ENCODE data around the gene MRPL41.
"Not testable (repeated sequence)": the region's sequence is repeated elsewhere in the genome, so short reads cannot be mapped to it uniquely, and the experiment has no call there.

The MRPL41 gene

DNA sequence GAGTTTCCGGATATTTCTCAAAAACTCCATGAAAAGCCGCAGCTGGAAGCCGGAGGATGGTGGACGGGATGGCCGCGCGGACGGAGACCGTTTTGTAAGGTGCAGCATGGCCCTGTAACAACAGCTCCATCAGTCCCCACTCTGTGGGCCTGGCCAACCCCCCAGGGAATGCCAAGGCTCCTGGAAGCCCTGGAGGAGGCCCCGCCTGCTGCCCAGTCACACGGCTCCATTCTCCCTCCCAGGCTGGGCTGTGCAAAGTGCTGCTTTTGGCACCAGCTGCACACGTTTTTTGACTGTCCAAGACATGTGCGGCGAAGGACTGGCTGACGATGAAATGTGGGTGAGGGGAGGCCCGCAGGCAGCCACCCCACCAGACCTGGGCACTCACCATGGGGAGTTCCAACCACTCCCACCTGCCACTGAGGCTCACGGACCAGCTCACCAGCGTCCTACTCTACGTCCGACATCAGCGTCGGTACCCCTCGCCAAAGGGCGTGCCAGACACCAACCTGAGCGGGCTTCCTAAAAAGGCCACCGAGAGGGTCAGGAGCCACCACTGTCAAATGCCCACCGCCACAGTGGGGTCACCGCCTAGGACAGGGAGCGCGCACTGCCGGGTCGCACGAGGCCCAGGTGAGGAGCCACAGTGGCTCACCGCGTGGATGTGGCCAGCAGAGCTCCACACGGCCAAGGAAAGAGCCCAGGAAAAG lies 28.8 kb upstream of the MRPL41 start:
- DNase-seq: no peak

DNA sequence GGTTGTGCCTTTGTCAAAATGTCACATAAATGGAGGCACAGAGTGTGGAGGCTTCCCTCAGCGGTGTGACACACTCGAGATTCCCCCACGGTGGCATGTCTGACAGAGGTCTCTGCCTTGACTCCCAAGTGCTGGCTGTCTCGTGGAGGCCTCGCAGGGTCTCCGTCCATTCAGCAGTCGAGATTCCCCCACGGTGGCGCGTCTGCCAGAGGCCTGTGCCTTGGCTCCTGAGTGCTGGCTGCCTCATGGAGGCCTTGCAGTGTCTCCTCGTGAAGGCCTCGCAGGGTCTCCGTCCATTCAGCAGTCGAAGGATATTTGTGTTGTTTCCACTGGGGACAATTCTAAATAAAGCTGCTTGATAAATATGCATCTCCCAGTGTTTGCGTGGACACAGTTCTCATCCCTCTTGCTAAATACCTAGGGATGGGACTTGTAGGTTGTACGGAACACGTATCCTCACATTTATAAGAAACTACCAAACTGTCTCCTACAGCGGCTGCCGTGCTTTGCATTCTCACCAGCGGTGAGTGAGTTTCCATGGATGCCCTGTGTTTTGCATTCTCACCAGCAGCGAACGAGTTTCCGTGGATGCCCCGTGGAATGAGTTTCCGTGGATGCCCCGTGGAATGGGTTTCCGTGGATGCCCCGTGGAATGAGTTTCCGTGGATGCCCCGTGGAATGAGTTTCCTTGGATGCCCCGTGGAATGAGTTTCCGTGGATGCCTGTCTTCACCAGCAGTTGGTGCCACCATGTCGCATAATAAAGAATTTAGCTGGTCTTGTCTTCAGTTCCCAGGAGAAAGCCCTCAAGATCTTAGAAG lies 27.3 kb upstream of the MRPL41 start:
- no peak for DNase-seq

DNA sequence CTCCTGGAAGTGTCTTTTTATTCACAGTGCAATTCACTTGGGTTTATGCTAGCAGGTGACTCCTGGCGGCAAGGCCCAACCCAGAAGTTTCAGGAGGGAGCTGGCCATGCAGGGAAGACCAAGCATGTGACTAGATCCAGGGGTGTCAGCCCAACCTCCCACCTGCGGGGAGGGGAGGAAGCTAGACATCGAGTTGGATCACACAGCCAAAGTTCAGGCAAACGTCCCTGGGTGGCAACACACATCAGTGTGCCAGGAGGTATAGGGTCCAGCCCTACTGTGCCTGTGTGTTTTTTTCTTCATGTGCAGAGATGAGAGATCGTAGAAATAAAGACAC lies 26.7 kb upstream of the MRPL41 start:
- no peak for DNase-seq

DNA sequence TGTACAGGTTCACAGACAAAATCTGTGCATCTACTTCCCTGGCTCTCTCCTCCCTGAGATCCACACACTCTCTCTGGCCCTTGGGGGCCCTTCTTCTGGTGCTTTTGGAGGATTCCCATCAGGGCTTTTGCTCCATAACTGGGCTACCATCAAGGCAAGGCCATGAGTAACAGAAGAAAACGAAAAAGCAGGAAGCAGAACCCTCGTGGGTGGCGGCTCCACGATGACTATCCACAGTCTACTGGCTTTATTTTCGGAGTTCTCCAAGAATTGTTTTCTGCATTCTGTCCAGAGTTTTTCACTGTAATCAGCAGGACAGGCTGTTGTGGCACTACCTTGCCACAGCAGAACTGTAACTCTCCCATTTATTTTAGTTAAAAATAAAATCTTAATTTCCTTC lies 21.3 kb upstream of the MRPL41 start:
- no peak for DNase-seq

DNA sequence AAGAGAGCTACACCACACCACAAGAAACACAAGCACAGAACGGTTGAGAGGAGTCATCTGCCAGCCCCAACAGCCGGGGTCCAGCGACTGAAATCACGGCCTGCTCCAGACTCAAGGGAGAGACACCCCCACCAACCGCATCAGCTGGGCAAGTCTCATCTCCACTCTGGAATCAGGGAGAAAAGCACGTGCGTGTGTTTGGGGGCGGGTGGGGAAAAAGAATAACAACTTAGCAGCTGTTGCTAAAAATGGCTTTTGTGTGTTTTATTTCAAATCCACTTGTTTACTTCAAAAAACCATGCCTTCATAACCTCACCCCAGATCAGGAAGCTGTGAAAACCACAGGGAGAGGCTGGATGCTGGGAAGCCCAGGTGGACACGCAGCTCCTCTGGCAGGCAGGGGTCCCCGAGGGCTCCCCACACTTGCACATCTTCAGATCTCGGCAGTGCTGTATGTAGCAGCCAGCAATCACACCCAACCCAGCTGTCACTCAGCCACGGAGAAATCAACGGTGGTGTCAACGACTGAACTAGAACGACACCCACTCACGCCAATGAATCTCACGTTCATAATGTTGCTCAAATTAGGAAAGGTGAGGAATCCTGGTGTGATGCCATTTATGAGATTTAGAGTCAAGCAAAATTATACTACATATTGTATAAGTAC lies 20.4 kb upstream of the MRPL41 start:
- no peak for DNase-seq

DNA sequence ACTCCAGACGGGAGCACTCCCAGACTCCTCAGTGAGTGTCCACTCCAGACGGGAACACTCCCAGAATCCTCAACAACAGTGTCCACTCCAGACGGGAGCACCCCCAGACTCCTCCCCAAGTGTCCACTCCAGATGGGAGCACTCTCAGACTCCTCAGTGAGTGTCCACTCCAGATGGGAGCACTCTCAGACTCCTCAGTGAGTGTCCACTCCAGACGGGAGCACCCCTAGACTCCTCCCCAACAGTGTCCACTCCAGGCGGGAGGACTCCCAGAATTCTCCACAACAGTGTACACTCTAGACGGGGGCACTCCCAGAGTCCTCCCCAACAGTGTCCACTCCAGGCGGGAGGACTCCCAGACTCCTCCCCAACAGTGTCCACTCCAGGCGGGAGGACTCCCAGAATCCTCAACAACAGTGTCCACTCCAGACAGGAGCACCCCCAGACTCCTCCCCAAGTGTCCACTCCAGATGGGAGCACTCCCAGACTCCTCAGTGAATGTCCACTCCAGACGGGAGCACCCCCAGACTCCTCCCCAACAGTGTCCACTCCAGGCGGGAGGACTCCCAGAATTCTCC lies 18.7 kb upstream of the MRPL41 start:
- DNase-seq: not testable (repeated sequence)

DNA sequence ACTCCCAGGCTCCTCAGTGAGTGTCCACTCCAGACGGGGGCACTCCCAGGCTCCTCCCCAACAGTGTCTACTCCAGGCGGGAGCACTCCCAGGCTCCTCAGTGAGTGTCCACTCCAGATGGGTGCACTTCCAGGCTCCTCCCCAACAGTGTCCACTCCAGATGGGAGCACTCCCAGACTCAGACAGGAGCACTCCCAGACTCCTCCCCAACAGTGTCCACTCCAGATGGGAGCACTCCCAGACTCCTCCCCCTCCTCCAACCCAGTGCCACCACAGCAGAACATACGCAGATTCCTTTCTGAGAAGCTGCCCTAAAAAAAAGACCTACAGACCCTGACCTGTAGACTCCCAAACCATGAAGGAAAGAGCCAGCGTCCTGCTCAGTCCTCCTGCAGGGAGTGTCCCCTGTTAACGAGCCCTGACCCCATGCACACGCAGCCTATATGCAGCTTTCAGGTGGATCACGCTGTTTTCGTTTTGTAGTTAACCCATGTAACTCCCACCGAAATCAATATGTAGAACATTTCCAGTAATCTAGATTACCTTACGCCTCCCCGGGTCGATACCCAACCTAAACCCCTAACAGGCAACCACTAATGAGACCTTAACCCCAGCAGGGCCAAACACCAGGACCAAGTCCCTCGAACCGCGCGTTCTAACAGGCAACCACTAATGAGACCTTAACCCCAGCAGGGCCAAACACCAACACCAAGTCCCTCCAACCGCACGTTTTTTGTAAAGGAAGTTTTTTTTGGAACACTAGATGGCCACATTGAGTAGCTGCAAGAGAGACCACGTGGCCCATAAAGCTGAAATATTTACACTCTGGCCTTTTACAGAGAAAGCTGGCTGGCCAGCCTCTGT lies 17.2 kb upstream of the MRPL41 start:
- DNase-seq: no peak

DNA sequence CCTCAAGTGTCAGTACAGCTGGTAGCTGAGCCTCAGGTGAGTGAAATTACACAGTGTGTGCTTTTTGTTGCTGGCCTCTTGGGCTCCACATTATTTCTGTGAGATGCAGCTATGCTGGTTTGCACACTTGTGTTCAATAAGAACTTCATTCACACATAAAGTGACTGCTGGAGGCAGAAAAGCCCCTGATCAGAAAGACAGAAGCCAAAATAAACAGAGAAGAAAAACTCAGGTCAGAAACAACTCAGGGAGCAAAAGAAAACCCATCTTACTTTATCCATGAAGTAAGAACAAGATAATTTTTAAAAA lies 16.6 kb upstream of the MRPL41 start:
- DNase-seq: no peak

DNA sequence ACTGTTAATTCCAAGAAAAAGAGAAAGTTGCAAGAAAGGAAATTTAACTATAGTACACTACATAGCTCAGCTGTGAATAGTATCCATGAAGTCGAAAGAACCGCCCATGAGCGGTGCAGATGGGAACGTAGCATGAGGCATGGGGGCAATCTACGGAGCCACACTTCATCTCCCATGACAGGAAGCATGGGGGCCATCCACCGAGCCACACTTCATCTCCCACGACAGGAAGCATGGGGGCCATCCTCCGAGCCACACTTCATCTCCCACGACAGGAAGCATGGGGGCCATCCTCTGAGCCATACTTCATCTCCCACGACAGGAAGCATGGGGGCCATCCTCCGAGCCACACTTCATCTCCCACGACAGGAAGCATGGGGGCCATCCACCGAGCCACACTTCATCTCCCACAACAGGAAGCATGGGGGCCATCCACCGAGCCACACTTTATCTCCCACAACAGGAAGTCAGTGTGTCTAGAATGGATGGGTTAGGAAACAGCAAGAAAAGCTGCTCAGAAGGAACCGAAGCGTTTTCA lies 15.0 kb upstream of the MRPL41 start:
- DNase-seq: not testable (repeated sequence)

DNA sequence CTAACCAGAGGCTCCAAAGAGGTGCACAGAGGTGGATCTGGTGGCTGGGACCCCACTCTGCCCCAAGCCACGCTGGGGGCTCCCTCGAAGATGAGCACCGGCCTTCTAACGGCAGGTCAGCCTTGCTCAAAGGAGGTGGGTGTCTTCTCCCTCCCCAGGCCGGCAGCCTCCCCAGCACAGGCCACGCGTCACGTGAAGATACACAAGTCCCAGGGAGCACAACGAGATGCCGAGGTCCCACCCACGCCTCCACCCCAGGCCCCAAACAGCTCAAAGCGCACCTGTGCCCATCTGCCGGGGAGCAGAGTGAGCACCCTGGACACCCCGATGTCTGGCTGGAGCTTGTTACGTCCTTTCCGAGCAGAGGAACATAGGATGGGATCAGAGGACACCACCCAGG lies 13.6 kb upstream of the MRPL41 start:
- no peak for DNase-seq

DNA sequence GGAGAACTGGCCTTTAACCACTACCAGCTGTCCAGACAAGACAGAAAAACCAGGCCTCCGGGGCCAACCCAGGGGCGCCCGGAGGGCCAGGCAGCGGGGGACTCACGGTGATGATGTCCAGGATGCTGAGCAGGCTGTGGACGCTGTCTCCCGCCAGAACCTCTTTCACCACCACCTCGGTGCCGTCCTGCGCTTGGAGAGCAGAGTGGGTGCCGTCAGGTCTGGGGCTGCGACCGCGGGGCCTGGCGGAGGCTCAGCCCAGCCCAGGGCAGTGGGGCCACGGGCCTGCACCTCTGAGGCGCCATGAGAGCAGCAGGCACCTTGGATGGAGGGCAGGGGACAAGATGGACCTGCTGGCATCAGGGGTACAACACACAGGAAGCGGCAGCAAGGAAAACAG lies 11.1 kb upstream of the MRPL41 start:
- DNase-seq: no peak

DNA sequence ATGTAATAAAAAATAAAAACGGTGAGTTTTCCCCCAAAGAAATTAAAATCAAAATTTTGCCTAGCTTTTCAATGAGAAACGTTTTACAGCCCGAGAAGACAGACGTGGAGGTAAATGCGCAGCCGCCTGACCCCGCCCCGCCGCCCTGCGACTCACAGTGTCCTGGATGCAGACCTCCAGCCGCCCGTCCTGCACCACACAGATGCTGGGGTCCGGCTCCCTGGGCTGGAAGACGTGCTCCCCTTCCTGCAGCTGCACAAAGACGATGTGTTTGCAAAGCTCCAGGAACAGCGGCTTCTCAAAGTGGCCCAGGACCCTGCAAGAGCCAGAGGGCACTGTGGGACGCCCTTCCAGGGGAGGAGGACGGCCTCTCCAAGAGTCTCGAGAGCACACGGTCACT lies 9.2 kb upstream of the MRPL41 start:
- no peak for DNase-seq

DNA sequence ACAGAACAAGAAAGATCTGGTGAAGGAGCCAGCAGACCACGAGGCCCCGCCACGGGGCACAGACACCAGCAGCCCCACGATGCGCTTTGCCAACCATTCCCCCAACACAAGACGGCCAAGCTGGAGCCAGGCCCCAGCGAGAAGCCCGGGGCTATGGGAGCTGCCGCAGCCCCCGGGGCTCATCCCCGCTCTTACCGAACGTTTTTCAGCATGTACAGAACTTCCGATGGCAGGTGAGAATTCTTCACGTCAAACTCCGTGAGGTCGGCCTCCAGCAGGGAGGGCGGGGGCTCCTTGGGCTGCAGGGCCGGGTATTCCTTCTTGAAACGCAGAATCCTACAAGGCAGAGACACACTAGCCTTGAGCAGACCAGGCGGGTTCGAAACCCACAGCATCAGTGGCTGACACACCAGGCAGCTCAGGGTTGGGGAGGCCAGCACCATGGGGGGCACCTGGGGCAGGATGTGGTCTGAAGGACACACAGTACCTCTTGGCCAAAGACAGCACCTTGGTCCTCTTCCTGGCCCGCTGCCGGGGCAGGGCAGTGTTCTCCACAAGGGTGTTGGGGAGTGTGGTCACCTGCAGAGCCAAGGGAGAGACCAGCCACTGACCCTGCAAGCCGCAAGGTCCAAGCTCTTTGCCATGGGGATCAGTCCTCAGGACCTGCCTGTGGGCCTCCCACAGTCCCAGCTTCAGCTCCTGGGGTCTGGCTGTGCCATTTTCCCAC lies 8.3 kb upstream of the MRPL41 start:
- no peak for DNase-seq

DNA sequence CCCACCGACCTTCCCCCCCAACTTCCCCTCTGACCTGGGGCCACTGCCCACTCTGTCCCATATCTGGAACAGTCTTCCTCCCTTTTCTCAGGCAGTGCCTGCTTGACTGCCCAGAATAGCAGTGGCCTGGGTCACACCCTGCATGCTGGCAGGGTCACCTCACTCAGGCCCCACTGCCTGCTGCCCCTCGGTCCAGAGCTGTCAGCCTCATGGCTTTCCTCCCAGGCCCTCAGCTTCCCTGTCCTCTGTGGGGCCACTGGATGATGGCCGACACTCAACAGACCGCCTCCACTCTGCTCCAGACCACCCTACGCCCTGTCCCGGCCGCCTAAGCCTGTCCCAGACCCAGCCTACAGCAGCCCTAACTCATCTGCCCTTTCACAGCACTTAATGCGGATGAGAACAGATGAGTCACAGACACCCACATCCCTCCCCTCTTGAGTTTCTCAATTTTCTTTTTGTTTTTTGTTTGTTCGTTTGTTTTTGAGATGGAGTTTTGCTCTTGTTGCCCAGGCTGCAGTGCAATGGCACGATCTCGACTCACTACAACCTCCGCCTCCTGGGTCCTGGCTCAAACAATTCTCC lies 7.4 kb upstream of the MRPL41 start:
- DNase-seq: no peak

DNA sequence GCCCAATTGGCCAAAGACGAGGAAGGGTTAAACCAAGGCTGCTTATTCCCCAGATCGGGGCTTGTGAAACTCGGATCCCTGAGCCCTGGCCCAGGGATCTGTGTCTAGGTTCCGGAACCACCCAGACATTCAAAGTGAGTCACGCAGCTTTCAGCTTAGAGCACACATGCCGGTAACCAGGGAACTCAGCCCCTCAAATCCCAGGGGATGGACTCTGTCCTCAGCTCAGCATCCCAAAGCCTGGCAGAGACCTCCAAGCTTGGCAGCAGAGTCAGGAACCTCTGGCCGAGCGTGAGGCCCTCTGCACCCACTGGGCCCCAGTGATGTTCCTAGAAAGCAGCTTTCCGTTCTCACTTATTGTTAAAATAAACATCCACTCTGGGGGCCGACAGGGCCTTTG lies 6.6 kb upstream of the MRPL41 start:
- no peak for DNase-seq

DNA sequence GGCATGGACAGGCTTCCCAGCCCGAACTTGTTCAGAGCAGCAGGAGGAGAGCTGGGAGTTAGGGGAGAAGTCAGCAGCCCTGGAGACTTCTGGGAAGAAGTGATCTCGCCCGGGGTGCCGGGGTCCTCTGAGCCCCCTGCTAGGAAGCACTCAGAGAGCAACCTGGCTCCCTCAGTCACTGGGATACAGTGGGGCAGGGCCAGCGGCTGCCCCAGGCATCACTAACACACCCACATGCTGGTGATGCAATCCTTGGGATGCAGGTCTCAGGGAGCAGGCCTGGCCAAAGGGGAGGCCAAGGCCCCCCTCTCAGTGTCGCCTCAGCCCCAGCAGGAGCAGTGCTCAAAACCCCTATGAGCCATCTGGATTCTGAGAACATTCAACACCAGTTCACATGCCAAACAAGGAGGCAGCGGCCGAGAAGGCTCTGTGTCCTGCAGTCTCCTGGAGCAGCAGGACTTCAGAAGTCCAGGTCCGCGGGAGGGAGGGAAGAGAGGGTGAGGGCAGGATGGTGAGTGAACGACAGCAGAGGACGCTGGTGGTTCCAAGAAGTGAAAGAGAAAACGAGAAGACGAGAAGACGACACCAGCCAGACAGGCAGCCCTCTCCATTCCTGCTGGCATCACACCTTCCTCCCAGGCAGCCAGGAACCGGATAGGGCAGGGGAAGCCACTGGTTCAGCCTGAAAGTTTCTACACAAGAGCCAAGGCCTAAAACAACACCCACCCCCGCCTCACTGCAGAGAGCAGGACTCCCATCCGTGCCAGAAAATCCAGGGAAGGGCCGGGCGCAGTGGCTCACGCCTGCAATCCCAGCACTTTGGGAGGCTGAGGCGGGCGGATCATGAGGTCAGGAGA lies 3.8 kb upstream of the MRPL41 start:
- no peak for DNase-seq

DNA sequence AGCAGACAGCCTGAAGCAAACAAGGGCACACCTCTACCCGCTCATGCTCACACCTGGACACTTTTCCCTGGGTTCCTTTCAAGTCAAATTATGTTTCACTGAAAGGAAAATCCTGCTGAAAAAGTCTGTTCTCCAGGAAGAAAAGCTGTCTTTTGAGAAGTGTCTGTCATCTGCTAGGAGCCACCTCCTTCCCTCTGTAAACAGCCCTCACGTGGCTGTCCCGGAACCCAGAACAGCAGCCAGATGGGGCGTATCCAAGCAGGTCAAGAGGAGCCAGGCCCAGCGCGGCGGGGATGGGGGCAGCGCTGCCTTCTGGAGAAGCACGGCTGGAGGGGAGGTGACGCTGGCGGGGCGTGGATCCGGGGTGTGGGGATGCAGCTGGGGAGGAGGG lies 1.5 kb upstream of the MRPL41 start, which contains the start of gene PNPLA7:
Gene PNPLA7, minus strand, starts transcription at position 172 of the 391 bp plus-strand sequence. CDS start 205 bp downstream, outside the sequence.
- peak; percentile 75 for DNase-seq

DNA sequence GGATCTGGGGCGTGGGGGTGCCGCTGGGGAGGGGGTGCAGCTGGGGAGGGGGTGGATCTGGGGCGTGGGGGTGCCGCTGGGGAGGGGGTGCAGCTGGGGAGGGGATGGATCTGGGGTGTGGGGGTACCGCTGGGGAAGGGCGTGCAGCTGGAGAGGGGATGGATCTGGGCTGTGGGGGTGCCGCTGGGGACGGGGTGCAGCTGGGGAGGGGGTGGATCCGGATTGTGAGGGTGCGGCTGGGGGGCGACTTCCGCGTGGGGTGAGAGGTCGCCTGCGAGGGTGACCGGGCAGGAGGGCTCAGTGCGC lies 768 bp upstream of the MRPL41 start:
- DNase-seq: not testable (repeated sequence)

DNA sequence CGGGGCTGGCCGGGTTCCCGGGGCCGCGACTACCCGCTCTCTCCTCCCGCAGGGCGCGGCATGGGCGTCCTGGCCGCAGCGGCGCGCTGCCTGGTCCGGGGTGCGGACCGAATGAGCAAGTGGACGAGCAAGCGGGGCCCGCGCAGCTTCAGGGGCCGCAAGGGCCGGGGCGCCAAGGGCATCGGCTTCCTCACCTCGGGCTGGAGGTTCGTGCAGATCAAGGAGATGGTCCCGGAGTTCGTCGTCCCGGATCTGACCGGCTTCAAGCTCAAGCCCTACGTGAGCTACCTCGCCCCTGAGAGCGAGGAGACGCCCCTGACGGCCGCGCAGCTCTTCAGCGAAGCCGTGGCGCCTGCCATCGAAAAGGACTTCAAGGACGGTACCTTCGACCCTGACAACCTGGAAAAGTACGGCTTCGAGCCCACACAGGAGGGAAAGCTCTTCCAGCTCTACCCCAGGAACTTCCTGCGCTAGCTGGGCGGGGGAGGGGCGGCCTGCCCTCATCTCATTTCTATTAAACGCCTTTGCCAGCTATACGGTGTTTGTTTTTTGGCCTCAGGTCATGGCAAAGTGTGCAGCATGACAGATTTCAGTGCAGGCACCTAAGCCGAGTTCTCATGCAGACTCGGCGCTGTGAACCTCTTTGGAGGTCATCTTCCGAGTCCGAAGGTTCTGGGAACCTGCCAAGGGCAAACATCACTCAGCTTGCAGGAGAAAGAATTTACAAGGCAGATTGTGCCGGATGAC lies 516 bp downstream of the MRPL41 start:
- DNase-seq: no peak

DNA sequence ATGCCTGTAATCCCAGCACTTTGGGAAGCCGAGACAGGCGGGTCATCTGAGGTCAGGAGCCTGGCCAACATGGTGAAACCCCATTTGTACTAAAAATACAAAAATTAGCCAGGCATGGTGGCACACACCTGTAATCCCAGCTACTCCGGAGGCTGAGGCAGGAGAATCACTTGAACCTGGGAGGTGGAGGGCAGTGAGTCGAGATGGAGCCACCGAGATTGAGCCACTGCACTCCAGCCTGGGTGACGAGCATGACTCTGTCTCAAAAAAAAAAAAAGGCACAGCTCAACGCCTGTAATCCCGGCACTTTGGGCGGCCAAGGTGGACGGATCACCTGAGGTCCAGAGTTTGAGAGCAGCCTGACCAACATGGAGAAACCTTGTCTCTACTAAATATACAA lies 2.0 kb downstream of the MRPL41 start:
- DNase-seq: not testable (repeated sequence)

Measured in NCI-H1105 (cell line).